Measurements from ENCODE around the gene CBFA2T3.

DNA sequence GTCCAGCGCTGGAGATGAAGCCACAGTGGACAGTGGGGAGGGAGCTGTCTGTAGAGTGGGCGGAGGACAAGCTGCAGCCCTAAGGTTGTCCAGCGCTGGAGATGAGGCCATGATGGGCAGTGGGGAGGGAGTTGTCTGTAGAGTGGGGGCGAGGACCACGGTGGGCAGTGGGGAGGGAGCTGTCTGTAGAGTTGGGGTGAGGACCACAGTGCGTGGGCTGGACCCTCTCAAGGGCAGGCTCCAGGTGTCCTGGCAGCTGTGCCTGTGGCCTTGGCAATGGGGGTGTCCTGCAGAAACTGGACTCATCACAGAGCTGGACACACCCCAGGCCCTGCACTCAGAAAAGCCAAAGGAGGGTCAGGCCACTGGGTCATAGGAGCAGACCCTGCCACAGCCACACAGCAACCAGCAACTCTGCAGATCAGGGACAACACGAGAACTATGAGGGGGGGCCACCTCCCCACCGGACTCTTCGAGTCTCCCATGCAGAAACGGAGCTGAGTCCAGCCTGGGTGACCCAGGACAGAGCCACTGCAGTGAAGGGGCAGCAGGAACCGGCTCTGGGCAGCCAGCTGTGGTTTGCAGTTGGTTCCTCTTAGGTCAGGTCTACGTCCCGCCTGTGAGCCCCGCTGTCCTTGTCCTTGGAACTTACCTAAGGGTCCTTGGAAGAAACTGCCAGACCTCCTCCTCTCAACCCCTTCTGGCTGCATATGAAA, 33.4 kb upstream of the CBFA2T3 start:
- TF ChIP-seq POLR2A (IDR thresholded peaks at IDR 0.05) = no peak
- TF ChIP-seq, protein P1, sequence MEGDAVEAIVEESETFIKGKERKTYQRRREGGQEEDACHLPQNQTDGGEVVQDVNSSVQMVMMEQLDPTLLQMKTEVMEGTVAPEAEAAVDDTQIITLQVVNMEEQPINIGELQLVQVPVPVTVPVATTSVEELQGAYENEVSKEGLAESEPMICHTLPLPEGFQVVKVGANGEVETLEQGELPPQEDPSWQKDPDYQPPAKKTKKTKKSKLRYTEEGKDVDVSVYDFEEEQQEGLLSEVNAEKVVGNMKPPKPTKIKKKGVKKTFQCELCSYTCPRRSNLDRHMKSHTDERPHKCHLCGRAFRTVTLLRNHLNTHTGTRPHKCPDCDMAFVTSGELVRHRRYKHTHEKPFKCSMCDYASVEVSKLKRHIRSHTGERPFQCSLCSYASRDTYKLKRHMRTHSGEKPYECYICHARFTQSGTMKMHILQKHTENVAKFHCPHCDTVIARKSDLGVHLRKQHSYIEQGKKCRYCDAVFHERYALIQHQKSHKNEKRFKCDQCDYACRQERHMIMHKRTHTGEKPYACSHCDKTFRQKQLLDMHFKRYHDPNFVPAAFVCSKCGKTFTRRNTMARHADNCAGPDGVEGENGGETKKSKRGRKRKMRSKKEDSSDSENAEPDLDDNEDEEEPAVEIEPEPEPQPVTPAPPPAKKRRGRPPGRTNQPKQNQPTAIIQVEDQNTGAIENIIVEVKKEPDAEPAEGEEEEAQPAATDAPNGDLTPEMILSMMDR (IDR thresholded peaks at IDR 0.05) = no peak
